GM06990 (cell line): ENCODE results near the gene ZBTB21.

Experiments
- DNase-seq: peaks from one replicate; pipeline ENCODE4 v3.0.0-alpha.2; 2011; ENCODE audit not compliant: insufficient read length; ENCODE audit errors: extremely low read depth
- H3K27me3 ChIP-seq: replicated peaks from 2 replicates; pipeline ENCODE4 v1.6.0; 2011; ENCODE audit warnings: low read length; ENCODE audit not compliant: control insufficient read depth, insufficient read depth
- H3K36me3 ChIP-seq: 2 replicates; pipeline ENCODE4 v1.5.1; 2011; ENCODE audit warnings: low read length; ENCODE audit not compliant: control insufficient read depth, insufficient read depth
- H3K4me3 ChIP-seq: replicated peaks from 2 replicates; pipeline ENCODE4 v1.5.1; 2011; ENCODE audit warnings: low read depth, mild to moderate bottlenecking, control low read depth, low read length
- CTCF ChIP-seq: IDR thresholded peaks from 2 replicates; pipeline ENCODE4 v1.5.1; 2011; ENCODE audit warnings: low read length, control low read depth, mild to moderate bottlenecking, inconsistent platforms; ENCODE audit not compliant: insufficient read depth, poor library complexity, severe bottlenecking

ZBTB21 gene

GRCh38 chr21:42032968-42033367 is 22.8 kb upstream of the ZBTB21 start:
- H3K4me3 ChIP-seq, result no peak overlapping the region

GRCh38 chr21:42032266-42032665 is 22.1 kb upstream of the ZBTB21 start:
- TF ChIP-seq CTCF, result no peak
- Histone ChIP-seq H3K27me3 (no peaks in the 10 kb centered on the region), H3K36me3 (no peaks in the 10 kb centered on the region), H3K4me3 (no peak overlapping the region)
- DNase-seq, result no peak

More at GRCh38 chr21:42032968-42033367, 22.8 kb upstream of the ZBTB21 start:
- no peaks in the 10 kb centered on the region for H3K36me3 ChIP-seq
- H3K27me3 ChIP-seq, result no peaks in the 10 kb centered on the region
- no peak for TF ChIP-seq CTCF
- no peak for DNase-seq

GRCh38 chr21:42031816-42032215 is 21.7 kb upstream of the ZBTB21 start:
- DNase-seq, result no peak
- Histone ChIP-seq H3K27me3 (no peaks in the 10 kb centered on the region), H3K36me3 (no peaks in the 10 kb centered on the region), H3K4me3 (no peak overlapping the region)
- TF ChIP-seq CTCF, result no peak

- H3K27me3 ChIP-seq, result no peaks in the 10 kb centered on the region
- no peak for TF ChIP-seq CTCF
- no peaks in the 10 kb centered on the region for H3K36me3 ChIP-seq
- H3K4me3 ChIP-seq, result no peak overlapping the region
- DNase-seq, result no peak
Measured at GRCh38 chr21:42031241-42031640, 21.1 kb upstream of the ZBTB21 start.

GRCh38 chr21:42030311-42030710 is 20.2 kb upstream of the ZBTB21 start:
- TF ChIP-seq CTCF, result no peak
- H3K27me3 ChIP-seq, result no peaks in the 10 kb centered on the region
- no peaks in the 10 kb centered on the region for H3K36me3 ChIP-seq
- H3K4me3 ChIP-seq, result no peak overlapping the region
- no peak for DNase-seq

GRCh38 chr21:42028766-42029425 is 18.7 kb upstream of the ZBTB21 start:
- TF ChIP-seq CTCF, result no peak
- no peaks in the 10 kb centered on the region for H3K27me3 ChIP-seq
- no peak overlapping the region for H3K4me3 ChIP-seq
- no peak for DNase-seq
- no peaks in the 10 kb centered on the region for H3K36me3 ChIP-seq
